DMS79 (cell line): Measurements from ENCODE around the gene RSKR.
A peak's percentile ranks its signal among the peaks of the same experiment; 100 is the strongest.
"Not testable (repeated sequence)": the region's sequence is repeated elsewhere in the genome, so short reads cannot be mapped to it uniquely, and the experiment has no call there.

Experiments
- DNase-seq: peaks from one replicate; lab custom pipeline; 2025; lab: John Stamatoyannopoulos, UW

RSKR gene, protein sequence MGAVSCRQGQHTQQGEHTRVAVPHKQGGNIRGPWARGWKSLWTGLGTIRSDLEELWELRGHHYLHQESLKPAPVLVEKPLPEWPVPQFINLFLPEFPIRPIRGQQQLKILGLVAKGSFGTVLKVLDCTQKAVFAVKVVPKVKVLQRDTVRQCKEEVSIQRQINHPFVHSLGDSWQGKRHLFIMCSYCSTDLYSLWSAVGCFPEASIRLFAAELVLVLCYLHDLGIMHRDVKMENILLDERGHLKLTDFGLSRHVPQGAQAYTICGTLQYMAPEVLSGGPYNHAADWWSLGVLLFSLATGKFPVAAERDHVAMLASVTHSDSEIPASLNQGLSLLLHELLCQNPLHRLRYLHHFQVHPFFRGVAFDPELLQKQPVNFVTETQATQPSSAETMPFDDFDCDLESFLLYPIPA

GRCh38 chr17:28613931-28614381 lies at the start of gene RSKR:
RSKR (minus strand) TSS chr17:28614185; CDS start chr17:28614161, 24 bp downstream.
- no peak for DNase-seq

GRCh38 chr17:28663723-28664122 lies 49.7 kb upstream of the RSKR start:
- DNase-seq, result no peak

GRCh38 chr17:28662527-28662829 lies 48.5 kb upstream of the RSKR start:
- DNase-seq, result no peak

DNA sequence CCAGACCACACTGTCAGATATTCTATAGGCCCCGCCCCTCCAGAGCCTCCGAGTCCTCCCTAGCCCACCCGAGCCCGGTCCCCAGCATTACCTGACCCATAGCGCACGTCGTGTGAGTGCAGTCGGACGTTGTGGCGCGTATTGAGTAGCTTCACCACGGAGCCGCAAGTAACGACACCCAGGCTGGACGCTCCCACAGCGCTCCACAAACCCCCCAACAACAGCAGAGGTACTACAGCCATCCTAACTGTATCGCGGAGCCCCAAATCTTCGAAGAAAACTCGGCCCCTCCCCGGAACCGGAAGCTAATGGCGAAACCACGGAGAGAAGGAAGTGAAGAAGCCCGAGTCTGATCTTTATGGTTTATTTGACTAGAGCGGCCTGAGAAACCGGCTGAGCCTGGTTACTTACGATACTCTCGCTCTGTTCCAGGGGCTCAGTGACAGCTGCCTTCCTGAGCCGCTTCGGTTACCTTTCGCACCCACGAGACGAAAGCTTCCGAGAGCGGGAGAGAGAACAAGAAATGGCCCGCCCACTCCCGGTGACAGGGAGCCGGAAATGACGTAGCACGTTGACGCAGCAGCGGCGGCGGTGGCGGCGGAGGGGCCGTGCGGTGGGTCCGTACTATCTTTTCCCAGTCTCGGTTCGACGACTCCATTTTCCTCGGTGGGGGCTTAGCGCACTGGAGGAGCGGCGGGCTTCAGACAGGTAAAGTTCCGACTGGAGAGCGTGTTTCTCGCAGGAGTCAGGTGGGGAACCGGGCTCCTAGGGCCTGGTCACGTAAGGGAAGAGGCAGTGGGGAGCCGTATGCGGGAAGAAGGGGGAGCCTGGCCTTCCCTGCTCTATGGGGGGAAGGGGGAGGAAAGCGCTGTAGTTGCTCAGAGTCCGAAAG lies 47.9 kb upstream of the RSKR start, which contains the start of the genes SDF2 and SUPT6H:
Gene SDF2, minus strand, starts transcription at position 272 of the 892 bp plus-strand sequence. Its CDS starts 30 bp downstream, at position 242.
Gene SUPT6H, plus strand, starts transcription at position 571 of the 892 bp plus-strand sequence. CDS start 11,197 bp downstream, outside the sequence.
- peak; percentile 84 for DNase-seq

DNA sequence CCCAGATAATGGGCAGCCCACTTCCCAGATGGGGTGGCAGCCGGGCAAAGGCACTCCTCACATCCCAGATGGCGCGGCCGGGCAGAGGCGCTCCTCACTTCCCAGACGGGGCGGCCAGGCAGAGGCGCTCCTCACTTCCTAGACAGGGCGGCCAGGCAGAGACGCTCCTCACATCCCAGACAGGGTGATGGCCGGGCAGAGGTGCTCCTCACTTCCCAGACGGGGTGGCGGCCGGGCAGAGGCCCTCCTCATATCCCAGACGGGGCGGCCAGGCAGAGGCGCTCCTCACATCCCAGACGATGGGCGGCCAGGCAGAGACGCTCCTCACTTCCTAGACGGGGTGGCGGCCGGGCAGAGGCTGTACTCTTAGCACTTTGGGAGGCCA lies 45.5 kb upstream of the RSKR start:
- not testable (repeated sequence) for DNase-seq

DNA sequence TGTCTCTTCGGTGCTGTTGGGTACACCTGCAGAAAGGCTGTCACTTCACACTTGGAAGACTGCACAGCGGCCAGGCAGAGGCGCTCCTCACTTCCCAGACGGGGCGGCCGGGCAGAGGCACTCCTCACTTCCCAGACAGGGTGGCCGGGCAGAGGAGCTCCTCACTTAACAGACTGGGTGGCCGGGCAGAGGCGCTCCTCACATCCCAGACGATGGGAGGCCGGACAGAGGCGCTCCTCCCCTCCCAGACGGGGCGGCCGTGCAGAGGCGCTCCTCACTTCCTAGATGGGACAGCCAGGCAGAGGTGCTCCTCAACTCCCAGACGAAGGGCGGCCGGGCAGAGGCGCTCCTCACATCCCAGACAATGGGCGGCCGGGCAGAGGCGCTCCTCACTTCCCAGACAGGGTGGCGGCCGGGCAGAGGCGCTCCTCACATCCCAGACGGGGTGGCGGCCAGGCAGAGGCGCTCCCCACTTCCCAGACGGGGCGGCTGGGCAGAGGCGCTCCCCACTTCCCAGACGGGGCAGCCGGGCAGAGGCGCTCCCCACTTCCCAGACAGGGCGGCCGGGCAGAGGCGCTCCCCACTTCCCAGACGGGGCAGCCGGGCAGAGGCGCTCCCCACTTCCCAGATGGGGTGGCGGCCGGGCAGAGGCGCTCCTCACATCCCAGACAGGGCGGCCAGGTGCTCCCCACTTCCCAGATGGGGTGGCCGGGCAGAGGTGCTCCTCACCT lies 44.9 kb upstream of the RSKR start:
- not testable (repeated sequence) for DNase-seq

DNA sequence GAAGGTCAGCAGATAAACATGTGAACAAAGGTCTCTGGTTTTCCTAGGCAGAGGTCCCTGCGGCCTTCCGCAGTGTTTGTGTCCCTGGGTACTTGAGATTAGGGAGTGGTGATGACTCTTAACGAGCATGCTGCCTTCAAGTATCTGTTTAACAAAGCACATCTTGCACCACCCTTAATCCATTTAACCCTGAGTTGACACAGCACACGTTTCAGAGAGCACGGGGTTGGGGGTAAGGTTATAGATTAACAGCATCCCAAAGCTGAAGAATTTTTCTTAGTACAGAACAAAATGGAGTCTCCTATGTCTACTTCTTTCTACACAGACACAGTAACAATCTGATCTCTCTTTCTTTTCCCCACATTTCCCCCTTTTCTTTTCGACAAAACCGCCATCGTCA lies 44.4 kb upstream of the RSKR start:
- not testable (repeated sequence) for DNase-seq

- no peak for DNase-seq
Observed at GRCh38 chr17:28657756-28658155, 43.8 kb upstream of the RSKR start.

GRCh38 chr17:28655160-28655559 lies 41.2 kb upstream of the RSKR start:
- DNase-seq, result no peak

DNA sequence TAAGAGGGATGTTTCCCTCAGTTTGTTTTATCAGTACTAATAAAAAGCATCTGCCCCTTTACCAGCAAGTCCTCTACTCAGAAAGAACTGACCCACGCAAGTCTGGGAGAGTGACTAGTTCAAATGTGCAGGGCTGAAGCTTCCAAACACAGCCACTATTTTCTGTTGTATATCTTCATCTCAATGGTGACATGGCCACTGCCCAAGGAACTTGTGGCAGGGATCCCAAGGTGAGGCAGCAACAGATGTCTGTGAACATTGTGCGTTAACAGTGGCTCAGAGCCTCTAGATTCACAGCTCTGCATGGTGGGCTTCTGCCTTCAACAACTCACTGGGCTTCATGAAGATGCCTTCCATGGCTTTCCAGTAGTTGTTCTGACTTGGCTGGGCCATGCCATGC lies 34.7 kb upstream of the RSKR start:
- DNase-seq, result no peak

DNA sequence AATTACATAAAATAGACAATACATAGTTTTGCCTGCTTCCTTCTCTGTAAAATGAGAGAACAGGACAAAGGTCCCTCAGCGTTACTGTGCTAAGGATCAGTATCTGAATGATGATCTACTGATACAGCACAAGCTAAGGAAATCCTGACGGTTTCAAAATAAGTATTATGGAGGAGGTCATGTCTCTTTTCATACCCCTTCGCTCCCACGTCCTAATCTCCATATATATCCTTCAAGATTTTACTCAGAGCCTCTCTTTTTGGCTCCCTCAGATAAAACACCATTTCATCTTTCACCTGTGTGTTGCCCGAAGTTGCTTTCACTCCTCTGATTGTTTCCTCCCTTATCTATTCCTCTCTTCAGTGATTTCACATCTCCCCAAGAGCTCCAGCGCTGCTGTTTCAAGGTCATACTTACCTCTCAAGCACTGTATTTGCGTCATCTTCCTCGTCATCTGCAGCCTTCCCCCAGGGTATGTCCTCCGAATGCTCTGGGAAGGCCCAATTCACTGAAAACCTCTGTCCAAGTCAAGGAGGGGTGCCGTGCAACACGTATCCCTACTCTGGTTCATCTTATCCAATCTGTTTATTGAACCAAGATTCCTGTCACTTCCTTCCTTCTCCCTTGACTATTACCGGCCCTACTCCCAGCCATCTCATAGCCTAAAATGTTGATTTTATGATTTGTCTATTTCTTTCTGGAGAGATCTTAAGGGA lies 32.2 kb upstream of the RSKR start:
- no peak for DNase-seq

DNA sequence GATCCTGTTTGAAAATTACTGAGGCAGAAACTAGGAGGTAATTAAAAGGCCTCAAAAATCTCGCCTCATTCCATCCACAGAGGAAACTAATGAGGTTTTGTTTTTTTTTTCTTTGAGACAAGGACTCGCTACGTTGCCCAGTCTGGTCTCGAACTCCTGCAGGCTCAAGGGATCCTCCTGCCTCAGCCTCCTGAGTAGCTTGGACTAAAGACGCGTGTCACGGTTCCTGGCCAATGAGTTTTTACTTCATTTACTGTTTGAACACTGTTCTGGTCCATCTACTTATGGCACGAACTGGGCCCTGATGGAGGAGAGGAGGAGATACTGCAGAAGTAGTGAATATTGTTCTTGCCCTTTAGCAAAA lies 31.6 kb upstream of the RSKR start:
- no peak for DNase-seq

- DNase-seq, result peak; percentile 89
Observed at GRCh38 chr17:28644787-28645575, 31.0 kb upstream of the RSKR start, which contains the start of gene BLTP2. BLTP2 (minus strand) TSS chr17:28645158; CDS start chr17:28645056, 102 bp downstream.

GRCh38 chr17:28643983-28644786 lies 30.2 kb upstream of the RSKR start:
- no peak for DNase-seq

- no peak for DNase-seq
Observed at GRCh38 chr17:28641579-28641978, 27.6 kb upstream of the RSKR start.

DNA sequence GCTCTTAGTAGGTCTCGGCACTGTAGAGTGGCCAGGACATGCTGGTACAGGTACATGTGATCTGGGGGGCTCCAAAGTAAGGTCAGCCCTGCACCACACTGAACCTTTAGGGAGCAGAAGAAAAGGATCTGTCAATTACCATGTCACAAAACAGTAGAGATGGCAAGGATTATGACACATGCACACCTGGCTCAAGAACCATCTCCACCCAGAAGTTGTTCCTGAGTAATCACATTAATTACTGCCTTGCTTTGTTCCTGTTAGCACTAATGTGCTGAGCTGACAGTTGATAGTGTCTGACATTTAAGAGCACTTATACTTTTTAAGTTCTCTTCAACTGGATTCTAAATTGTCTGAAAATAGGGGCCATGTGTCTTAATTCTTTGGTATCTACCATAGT lies 21.5 kb upstream of the RSKR start:
- no peak for DNase-seq

DNA sequence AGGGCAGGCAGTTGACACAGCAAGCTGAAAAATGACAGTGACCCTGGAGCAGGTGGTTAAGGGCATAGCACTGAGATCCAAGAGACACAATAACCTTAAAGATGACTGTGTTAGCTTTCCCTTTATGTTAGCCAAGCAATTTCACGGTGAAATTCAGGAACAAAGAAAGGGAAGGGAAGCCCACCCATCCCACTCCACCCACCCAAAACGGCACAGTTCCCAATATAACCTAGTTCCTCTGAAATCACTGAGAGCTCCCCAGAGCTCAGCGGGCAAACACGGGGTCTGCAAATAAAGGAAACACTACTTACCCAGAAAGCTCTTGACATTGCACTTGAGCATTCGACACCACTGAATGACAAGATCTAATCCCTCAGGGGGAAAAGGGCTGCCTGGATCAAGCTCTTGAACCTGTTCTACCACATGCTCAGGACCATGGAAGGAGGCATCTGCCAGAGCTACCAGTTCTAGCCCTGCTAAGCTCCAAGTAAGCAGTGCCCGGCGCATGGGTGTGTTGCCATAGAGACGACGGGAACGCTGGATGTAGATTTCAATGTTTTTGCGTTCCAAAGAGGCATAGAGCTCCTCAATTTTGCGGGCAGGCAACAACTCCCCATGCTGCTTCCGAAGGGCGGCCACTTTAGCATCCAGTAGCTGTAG lies 20.4 kb upstream of the RSKR start:
- DNase-seq, result peak; percentile 90

DNA sequence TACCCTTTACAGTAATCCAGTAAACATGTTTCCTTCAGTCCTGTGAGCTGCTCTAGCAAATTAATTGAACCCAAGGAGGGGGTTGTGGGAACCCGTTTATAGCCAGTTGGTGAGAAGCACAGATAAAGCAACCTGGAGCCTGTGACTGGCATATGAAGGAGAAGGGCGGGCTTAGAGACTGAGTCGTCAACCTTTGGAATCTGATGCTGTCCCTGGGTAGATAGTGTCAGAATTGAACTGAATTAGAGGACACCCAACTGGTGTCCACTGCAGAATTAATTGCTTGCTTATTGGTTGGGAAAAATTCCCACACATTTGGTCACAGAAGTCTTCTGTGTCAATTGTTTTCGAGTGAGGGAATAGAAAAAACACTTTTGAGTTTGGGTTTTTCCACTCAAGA lies 12.8 kb upstream of the RSKR start:
- no peak for DNase-seq

GRCh38 chr17:28624148-28624547 lies 10.2 kb upstream of the RSKR start:
- no peak for DNase-seq
